GM19238 (cell line): Measurements from ENCODE around the gene SUB1.
"Not testable (repeated sequence)": the region's sequence is repeated elsewhere in the genome, so short reads cannot be mapped to it uniquely, and the experiment has no call there.

Source experiments
- DNase-seq: peaks from one replicate; pipeline ENCODE4 v3.0.0; 2011; ENCODE audit warnings: low spot score; ENCODE audit not compliant: insufficient read length

The SUB1 gene

DNA sequence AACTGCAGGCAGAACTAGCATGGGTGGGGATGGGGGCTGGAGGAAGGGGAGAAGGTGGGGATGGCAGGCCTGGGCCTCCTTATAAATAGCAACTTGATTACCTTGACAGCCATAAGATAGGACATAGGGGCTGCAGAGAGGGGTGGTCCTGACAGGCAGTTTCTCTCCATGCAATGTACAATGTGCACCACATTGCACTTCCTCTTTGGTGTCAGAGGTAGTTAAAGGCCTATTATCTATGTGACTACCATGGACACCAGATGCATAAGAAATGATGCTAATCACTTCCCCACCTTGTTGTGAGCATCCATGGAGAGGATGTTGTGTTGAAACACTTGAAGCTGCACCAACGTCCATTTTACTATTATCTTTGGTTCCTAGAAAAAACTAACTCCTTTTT is 20.2 kb upstream of the SUB1 start:
- DNase-seq: no peak

DNA sequence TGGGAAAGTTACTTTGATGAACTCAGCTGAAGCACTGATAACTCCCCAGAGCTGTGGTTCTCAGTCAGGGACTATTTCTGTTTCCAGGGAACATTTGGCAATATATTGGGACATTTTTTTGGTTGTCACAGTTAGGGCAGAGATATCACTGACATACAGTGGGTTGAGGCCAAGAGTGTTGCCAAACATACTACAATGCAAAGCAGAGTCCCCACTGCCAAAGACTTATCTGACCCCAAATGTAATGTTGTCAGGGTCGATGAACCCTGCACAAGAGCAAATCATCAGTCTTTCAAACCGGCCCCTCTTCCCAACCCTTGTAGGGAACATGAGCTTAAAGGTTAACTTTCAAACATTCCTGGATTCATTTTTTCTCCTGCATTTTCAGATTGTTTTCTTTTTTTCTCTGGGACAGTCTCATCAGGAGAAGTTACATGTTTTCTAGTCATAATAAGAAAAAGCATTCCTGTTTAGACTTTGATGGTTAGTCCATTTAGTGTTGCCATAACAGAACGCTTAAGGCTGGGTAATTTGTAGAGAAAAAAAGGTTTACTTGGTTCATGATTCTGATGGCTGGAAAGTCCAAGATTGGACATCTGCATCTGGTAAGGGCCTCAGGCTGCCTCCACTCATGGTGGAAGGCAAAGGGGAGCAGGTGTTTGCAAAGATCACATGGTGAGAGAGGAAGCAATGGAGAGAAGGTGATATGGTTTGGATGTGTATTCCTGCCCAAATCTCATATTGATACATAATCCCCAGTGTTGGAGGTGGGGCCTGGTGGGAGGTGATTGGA is 18.8 kb upstream of the SUB1 start:
- DNase-seq: no peak

DNA sequence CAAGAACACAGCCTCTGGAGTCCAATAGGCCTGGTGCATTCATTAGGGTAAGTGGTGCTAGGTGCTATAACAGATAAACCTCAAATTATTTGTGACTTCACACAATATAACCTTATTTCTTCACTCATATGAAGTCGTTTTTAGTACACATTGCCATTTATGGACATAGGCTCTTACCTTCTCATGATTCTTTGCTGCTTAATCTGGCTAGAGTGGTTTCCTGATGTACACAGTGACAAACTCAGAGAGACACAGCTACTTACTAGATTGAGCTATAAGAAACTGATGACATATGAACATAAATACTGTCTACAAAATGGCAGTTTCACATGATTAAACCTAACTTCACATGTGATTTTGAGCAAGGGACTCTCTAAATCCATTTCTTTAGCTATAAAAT is 14.2 kb upstream of the SUB1 start:
- no peak for DNase-seq

DNA sequence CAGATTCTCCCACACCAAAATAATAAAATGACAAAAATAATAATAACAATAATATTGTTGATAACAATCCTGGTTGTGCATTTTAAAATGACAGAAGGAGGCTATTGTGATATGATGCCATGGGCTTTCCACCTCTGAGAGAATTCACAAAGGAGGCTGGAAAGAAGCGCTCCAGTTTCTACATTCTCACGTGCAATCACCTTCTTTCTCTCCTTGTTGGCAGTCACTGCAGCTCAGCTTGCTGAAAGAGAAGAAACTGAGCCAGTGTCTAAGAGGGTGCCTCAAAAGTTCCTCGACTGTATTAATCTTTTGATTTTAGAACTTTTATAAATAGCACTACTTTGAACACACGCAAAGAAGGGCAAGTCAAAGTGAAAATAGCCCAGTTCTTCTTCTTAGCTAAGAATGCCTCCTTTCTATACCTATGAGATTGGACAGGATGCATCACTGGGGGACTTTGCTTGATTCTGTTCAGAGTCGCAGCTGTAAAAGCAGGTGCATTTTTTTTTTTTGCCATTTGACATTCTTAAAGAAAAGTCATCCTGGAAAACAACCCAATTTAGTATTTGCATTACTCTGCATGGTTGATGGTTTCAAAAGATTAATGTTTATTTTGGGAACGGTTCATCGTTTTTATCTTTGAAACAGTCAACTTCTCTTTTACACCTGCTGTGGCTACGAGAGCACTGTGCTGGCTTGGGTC is 12.4 kb upstream of the SUB1 start:
- no peak for DNase-seq

DNA sequence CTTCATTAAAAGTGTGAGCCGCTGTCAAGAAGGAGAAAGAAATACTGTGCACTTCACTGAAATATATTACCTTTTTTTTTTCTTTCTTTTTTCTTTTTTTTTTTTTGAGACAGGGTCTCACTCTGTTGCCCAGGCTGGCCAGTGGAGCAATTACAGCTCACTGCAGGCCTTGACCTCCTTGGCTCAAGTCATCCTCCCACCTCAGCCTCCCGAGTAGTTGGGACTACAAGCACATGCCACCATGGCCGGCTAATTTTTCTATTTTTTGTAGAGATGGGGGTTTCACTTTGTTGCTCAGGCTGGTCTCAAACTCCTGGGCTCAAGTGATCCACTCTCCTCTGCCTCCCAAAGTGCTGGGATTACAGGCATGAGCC is 11.9 kb upstream of the SUB1 start:
- not testable (repeated sequence) for DNase-seq

DNA sequence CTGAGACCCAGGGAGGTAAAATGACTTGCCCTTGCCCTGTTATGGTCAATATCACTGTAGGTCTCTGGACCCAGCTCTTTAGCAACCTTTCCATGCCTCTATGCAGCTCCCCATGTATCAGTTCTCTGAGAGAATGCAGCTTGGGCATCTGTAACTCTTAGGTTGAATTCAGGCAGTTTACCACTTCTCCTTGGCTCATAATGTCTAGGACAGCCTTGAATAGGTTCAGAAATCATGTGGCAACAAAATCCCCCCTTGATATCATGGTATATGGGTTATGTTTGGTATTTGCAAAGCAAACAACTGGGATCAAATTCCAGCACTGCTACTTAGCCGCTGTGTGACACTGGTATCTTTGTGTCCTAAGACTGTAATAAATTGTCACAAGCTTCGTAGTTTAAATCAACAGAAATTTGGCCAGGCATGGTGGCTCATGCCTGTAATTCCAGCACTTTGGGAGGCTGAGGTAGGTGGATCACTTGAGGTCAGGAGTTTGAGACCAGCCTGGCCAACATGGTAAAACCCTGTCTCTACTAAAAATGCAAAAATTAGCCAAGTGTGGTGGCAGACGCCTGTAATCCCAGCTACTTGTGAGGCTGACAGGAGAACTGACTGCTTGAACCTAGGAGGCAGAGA is 10.7 kb upstream of the SUB1 start:
- no peak for DNase-seq

DNA sequence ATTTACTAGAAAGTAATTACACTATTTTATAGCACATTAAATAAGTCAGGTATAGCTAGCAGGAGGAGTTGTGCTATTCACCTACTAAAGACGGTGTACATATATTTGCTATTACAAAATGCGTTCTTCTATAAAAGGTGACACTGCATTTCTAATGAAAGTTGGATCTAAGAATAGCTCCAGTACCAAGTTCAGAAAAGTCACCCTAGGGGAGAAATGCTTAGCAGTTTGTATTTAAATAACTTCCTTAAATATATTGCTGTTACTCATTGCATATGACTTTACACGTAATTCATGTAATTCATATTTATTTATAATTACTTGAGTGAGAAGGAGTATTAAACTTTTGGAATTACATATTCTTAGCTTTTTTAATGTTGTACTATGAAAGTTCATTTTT is 7.0 kb upstream of the SUB1 start:
- no peak for DNase-seq

DNA sequence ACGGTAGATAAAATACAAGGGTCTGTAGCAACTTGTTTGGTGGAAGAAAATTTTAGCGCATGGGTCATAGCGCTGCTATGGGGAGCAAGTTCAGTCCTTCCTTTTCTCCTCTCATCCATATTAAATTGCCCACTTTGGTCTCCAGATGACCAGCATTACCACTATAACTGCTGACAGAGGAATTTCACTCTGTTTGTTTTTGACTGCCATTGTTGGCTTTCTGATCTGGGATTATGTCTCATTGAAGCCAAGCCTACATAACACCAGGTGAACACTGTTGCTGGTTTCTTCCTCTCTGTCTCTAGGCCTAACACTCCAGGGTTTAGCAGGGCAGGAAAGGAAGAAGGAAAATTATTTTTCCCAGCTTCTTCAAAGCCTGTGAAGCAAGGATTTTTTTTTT is 6.6 kb upstream of the SUB1 start:
- no peak for DNase-seq

DNA sequence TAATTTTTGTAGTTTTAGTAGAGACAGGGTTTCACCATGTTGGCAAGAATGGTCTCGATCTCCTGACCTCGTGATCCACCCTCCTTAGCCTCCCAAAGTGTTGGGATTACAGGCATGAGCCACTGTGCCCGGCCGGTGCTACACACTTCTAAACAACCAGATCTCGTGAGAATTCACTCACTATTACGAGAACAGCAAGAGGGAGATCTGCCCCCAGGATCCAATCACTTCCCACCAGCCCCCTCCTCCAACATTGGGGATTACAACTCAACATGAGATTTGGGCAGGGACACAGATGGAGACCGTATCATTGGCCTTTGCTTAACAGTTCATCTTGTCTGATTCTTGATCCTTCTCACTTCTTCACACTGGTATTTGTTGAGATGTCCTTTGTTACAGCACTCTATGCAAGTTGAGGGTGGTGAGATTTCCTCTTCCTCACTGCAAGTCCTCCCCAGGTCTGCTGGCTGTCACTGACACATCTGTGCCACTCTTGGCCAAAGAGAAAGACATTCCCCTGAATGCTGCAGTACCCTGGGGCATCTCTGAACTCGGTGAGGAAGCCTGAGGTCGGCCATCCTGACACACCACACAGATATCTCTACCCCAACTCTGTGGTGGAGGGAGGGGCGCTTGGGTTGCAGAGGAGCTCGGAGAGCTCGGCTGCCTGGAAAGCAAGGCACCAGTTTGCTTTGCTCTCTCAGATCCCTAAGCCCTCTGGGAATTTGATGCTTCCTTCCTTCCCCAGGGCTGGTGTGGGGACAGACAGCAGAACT is 4.2 kb upstream of the SUB1 start:
- no peak for DNase-seq

DNA sequence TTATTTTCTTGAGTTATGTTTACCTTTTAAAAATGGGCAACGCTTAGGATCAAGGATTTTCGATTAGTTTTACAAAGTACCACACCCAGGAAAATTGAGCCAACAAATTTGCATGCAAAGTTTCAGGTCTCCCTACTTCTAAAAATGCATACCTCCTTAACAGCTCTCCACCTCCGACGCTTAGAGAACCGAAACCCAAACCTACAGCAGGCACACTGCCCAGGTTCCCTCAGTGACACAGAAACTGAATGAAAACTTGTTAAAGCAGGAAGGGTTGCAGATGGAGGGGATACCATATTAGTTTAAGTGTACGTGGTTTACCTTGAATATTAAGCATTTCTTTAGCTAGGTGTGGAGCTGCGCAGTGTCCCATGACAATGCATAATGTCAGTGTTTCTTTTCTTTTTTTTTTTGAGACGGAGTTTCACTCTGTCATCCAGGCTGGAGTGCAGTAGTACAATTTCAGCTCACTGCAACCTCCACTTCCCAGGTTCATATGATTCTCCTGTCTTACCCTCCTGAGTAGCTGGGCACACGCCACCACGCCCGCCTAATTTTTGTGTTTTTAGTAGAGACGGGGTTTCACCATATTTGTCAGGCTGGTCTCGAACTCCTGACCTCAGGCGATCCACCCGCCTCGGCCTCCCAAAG is 1.6 kb upstream of the SUB1 start:
- peak; percentile 34 for DNase-seq

DNA sequence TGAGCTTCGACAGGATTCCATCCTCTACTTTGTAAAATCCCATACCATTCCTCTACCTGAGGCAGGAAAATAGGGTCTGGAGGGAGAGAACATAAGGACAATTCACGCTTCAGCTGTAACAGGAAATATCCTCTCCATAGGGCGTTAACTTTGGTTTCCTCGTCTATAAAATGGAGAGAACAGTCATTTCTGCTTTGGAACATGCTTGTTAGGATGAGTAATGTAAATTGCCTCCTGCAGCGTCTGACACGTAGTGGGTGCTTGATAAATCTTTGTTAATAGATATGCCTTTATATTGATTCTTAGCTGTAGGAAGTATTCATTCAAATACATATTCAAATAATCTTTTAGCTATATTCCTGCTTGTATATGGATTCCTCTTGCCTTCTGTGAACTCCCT is 711 bp upstream of the SUB1 start:
- no peak for DNase-seq

DNA sequence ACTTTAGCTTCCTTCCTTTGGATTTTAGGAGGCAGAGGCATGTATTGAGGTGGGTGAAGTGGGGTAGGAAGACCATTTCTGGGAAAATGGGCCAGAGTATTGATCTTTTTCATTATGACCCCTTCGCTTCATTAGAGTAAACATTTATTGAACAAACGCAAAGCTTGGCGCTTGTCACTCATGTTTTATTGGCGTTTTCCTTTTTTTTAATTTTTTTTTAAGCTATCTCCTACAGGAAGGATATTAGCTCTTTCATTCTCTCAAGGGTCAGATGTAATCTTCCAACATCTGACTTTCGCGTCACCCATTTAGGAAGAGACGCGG is 273 bp upstream of the SUB1 start:
- DNase-seq: no peak

DNA sequence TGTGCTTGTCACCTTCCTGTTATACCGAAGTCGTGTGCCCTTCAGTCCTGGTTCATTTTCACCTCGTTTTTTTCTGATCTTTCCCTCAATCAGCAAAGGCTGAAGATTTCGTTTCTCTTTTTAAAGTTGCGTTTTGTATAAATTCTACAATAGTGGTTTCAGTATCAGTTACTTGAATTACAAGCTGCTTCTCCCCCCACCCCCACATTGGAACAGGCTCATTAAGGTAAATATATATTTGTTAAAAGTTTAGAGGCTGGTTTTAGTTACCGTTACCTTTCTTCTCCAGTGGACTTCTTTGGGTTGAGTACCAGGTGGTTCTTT is 881 bp downstream of the SUB1 start:
- DNase-seq: no peak

DNA sequence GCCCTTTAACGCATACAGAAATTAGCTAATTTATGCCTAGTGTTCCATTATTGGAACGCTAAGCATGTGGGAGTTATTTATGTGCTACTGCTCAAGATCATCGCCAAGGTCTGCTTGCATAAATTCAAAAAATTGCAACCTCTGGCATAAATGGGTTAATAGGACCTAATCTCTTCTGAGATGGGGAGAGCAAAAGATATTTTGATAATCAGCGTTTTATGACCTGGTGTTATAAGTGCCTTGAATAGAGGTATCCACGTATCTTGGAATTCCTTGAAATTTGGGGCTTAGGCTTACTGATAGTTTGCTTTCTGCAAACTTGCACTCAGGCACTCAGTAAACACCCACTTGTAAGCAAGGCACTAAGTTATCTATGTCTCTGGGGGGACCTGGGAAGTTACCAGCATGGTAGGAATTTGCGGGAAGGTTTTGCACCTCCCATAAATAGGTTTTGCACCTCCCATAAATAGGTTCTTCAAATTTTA is 1.8 kb downstream of the SUB1 start:
- DNase-seq: no peak

DNA sequence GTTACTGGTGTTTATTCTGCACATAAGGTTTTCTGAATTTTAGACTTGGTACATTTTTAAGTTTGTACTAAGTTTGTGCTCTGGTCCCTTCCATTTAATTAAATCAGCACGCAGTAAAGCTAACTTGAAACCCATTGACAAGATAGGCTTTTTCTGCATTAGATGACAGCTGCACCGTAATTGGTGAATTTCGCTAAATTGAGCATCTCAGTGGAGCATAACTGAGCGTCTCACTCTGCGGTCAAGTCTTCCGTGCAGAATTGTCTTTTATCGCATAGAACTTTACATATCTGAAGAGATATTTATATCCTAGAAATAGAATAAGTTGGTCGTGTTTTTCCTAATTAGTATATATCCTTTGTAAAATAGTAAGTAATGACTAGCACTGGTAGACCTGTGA is 4.1 kb downstream of the SUB1 start:
- DNase-seq: no peak

DNA sequence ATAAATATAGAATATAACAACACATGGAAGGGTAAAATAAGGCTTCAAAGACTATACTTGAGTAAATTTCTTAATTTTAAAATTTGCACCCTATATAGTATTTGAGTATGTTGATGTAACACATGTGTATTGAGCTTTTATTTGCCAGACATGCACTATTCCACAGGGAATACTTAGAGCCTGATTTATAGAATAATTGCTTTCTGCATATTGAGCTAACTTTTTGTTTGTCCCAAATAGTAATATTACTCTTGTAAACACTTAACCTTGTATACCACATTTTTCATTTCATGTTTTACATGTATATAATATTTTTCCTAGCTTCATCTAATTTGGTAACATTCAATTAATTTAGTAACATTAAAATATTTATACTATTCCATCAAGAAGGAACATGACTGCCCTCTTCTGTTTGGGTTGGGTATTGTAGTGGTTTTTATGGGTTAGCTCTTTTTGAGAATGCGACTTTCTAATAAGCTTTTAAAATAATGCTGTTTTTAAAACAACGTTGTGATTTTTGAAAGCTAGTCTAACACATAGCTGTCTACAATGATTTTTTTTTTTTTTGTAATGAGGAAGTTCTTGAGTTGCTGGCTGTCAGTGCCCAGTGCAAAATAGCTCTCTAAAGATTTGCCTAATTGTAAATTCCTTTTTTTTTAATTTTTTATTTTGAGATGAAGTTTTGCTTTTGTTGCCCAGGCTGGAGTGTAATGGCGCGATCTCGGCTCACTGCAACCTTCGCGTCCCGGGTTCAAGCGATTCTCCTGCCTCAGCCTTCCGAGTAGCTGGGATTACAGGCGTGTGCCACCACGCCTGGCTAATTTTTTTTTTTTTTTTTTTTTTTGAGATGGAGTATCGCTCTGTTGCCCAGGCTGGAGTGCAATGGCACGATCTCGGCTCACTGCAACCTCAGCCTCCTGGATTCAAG is 4.8 kb downstream of the SUB1 start:
- DNase-seq: no peak

DNA sequence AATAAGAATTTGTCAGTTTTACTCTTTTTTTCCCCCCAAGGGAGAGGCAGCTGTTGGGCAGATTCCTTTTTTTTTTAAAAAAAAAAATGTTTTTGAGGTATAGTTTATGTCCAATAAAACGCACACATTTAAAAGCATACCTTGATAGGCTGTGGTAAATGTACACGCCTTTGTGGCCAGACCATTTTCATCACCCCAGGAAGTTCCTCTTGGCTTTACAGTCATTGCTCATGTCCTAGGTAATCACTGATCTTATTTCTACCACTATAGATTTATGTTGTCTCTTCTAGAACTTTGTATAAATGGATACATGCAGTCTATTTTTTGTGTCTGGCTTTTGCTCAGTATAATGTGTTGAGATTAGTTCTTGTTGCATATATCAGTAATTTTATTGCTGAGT is 9.8 kb downstream of the SUB1 start:
- DNase-seq: no peak

DNA sequence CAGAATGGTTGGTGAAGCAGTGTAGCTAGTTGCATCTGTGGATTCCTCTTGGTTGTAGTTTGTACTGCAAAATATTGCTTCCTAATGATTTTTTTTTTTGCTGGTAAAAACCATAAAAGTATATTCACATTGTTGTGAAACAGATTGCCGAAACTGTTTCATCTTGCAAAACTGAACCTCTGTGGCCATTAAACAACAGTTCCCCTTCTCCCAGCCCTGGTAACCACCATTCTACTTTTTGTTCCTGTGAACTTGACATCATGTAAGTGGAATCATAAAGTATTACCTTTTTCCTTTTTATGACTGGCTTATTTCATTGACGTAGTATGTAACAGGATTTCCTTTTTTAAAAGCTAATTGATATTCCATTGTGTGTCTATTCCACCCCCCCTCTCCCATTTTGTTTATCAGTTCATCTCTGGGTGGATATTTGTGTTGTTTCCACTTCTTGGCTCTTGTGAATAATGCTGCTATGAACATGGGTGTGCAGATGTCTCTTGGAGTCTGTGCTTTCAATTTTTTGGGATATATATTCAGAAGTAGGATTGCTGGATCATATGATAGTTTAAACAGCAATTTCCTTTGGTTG is 11.8 kb downstream of the SUB1 start:
- DNase-seq: no peak

DNA sequence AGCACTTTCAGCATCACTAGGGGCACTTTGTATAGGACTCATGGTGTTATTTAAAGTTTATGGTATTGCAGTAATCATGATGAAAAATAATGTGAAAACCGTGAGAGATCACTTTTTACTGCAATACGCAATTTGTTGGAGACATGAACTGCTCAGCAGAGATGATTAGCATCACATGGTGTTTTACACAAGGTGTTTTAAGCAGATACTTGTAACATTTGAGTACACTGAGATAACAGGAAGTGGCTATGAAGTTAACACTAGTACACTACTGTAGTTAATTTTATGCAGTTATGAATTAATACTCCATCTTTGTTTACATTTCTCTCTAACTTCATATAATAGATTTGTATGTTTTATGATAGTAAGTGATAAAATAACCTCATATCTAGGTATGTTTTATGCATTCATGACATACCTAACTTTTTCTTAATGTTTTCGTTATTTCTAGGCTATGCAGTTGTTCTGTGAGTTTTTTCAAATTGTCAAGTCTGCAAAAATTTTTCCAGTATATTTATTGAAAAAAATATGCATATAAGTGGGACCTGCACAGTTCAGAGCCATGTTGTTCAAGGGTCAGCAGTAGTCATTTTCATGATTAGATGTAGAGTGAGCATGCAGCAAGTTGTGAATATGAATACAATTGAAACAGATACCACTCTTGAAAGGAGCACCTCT is 13.0 kb downstream of the SUB1 start:
- DNase-seq: no peak
